ENCODE data around the gene CXADR.

CXADR gene

DNA sequence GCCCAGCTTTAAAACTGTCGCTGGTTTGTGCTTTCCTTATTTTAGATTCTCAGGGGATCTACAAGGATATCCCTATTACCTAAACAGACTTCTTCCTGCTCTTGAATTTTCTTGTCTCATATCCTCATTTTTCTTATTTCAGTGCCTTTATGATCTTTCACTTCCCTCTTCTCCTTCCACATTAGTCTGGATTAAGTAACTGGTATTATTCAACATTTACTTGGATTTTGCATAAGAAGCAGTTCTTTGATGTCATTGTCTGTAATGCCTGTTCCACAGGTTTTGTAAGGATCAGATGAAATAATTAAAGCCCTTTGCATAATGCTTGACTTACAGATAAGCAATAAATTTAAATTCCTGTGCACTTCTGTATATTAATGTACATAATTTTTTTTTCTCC lies 26.5 kb downstream of the CXADR start:
- H3K9me3 ChIP-seq (ENCODE audit: control insufficient read depth, insufficient read depth, low read length): no peaks in the 10 kb centered on the region
- no peaks in the 10 kb centered on the region; the same call in 1 of the 2 replicates for H3K36me3 ChIP-seq (ENCODE audit: control insufficient read depth, insufficient read depth, low read length)
- DNase-seq (ENCODE audit: low read depth, low spot score): no peak

DNA sequence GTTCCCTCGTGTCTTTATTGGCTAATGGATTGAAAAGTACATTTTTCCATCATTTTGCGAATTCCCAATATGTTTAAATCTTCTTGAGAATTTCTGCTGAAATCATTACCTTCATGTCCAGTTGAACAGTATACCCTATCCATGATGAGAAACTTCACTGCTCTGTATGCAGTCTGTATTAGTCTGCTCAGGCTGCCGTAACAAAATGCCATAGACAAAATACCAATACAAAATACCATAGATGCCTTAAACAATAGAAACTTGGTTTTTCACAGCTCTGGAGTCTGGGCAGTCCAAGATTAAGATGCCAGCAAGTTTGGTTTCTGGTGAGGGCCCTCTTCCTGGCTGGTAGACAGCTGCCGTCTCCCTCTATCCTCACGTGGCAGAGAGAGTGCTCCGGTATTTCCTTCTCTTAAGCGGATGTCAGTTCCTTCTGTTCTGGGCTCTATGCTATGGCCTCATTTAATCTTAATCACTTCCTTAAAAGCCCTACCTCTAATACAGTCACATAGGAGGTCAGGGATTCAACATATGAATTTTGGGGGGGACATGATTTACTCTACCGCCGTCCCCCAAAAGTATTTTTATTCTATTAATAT lies 27.0 kb downstream of the CXADR start:
- no peaks in the 10 kb centered on the region for H3K9me3 ChIP-seq (ENCODE audit: control insufficient read depth, insufficient read depth, low read length)
- H3K4me3 ChIP-seq (ENCODE audit: low read length): no peak overlapping the region
- H3K27ac ChIP-seq (ENCODE audit: low read length): no peak overlapping the region
- WGBS (ENCODE audit: insufficient coverage, insufficient read length): no CpG with 5 or more reads among the region's 9 CpGs
- DNase-seq (ENCODE audit: low read depth, low spot score): no peak
- H3K4me1 ChIP-seq (ENCODE audit: control insufficient read depth, insufficient read depth, low read length): peaks cover 2% of the 10 kb centered on the region; the same call in 1 of the 2 replicates
- H3K27me3 ChIP-seq (ENCODE audit: control insufficient read depth, insufficient read depth, low read length): no peaks in the 10 kb centered on the region
- no peaks in the 10 kb centered on the region; the same call in 1 of the 2 replicates for H3K36me3 ChIP-seq (ENCODE audit: control insufficient read depth, insufficient read depth, low read length)

More for the DNA sequence above, 26.5 kb downstream of the CXADR start:
- no peaks in the 10 kb centered on the region for H3K27me3 ChIP-seq (ENCODE audit: control insufficient read depth, insufficient read depth, low read length)
- no peak overlapping the region for H3K4me3 ChIP-seq (ENCODE audit: low read length)
- no peak overlapping the region for H3K27ac ChIP-seq (ENCODE audit: low read length)
- WGBS (ENCODE audit: insufficient coverage, insufficient read length): no CpG with 5 or more reads among the region's 1 CpG
- H3K4me1 ChIP-seq (ENCODE audit: control insufficient read depth, insufficient read depth, low read length): peaks cover under 1% of the 10 kb centered on the region; the same call in 1 of the 2 replicates

DNA sequence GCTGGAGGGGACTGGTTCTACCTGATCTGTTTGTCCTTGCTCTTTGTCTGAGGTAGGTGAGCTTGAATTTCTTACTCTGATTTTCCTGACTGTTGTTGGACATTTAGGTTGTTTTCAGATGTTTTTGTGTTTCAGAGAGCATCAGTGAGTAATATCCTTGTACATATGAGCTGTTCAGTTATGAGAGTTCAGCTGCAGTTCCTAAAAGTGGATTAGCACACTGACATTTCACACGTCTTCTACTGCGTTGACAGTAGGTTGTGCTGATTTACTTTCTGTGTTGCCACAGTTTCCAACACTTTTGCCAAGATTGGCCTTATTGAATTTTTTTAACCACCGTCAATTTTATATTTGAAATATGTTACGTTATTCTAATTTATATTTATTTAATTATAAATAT lies 27.7 kb downstream of the CXADR start:
- Histone ChIP-seq H3K4me3 (ENCODE audit: low read length) (no peak overlapping the region), H3K36me3 (ENCODE audit: control insufficient read depth, insufficient read depth, low read length) (no peaks in the 10 kb centered on the region; the same call in 1 of the 2 replicates), H3K27me3 (ENCODE audit: control insufficient read depth, insufficient read depth, low read length) (no peaks in the 10 kb centered on the region), H3K4me1 (ENCODE audit: control insufficient read depth, insufficient read depth, low read length) (peaks cover 2% of the 10 kb centered on the region; the same call in 1 of the 2 replicates), H3K27ac (ENCODE audit: low read length) (no peak overlapping the region), H3K9me3 (ENCODE audit: control insufficient read depth, insufficient read depth, low read length) (no peaks in the 10 kb centered on the region)
- DNase-seq (ENCODE audit: low read depth, low spot score): no peak
- no CpG with 5 or more reads among the region's 4 CpGs for WGBS (ENCODE audit: insufficient coverage, insufficient read length)

DNA sequence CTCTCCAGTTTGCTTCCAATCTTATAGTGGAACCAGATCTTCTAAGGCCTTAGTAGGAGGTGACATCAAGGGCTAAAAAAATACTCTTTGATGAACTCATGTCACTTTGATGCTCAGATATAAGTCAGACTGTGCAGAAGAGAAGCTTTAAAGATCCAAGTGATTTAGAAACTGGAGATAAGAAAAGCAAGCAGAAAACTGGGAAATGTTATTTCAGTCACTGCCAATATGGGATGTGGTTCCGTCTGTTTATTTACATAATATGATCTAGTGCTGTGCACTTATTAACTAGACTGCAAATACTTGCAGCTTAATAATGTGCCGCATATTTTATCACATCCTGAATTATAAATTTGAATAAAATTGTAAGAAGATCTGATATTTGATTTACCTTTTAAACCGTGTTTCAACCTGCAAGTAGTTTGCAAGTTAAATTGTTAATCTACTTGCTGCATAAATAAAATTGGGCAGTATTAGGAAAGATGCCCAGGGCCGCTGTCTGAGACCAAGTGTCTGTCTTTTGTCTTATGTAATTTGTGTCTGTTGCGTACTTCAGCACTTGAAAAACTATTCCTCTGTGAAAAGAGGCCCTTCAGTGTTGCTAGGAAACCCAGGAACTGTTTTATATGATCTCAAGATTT lies 29.6 kb downstream of the CXADR start:
- Histone ChIP-seq H3K27ac (ENCODE audit: low read length) (no peak overlapping the region), H3K27me3 (ENCODE audit: control insufficient read depth, insufficient read depth, low read length) (no peaks in the 10 kb centered on the region), H3K4me3 (ENCODE audit: low read length) (no peak overlapping the region), H3K4me1 (ENCODE audit: control insufficient read depth, insufficient read depth, low read length) (peaks cover 2% of the 10 kb centered on the region; the same call in 1 of the 2 replicates), H3K9me3 (ENCODE audit: control insufficient read depth, insufficient read depth, low read length) (no peaks in the 10 kb centered on the region), H3K36me3 (ENCODE audit: control insufficient read depth, insufficient read depth, low read length) (peaks cover 7% of the 10 kb centered on the region; the same call in 1 of the 2 replicates)
- no peak for DNase-seq (ENCODE audit: low read depth, low spot score)
- no CpG with 5 or more reads among the region's 5 CpGs for WGBS (ENCODE audit: insufficient coverage, insufficient read length)

DNA sequence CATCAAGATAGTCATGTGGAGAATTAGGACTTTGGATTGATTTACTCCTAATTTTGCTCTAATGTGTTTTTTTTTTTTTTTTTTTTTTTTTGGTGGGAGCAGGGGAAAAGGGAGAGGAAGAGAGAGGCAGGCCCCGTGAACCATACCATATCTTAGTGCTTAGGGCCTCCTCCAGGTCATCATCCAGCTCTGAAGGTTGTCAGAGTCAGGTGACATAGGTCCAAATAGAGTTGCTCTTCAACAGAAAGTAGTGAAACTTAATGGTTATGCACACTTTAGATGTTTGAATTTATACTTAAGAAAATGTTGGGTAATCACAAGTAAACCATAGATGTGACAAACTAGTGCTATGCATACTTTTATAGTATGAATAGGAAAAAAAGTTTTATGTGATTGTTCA lies 32.2 kb downstream of the CXADR start:
- Histone ChIP-seq H3K4me1 (ENCODE audit: control insufficient read depth, insufficient read depth, low read length) (peaks cover 2% of the 10 kb centered on the region; the same call in 1 of the 2 replicates), H3K27me3 (ENCODE audit: control insufficient read depth, insufficient read depth, low read length) (no peaks in the 10 kb centered on the region), H3K4me3 (ENCODE audit: low read length) (no peak overlapping the region), H3K9me3 (ENCODE audit: control insufficient read depth, insufficient read depth, low read length) (no peaks in the 10 kb centered on the region), H3K27ac (ENCODE audit: low read length) (no peak overlapping the region), H3K36me3 (ENCODE audit: control insufficient read depth, insufficient read depth, low read length) (peaks cover 15% of the 10 kb centered on the region; the same call in 1 of the 2 replicates)
- no CpG with 5 or more reads among the region's 1 CpG for WGBS (ENCODE audit: insufficient coverage, insufficient read length)
- no peak for DNase-seq (ENCODE audit: low read depth, low spot score)

DNA sequence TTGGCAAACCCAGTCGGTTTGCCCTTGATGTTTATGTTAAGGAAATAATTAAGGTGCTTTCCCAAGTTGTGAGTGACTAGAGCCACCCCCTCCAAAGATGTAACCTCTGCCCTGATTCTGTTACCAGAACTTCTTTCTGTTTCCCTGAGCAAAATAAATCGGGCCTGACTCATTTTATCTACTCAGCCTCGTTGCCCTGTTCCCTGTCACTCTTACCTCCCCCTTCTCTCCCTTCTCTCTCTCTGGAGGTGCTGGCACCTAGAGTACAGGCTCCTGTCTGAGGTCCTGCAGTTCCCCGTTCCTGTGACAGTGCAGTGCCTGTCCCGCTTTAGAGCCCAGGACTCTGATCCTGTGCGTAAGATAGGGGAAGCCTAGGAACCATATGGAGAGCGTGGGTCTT lies 35.4 kb downstream of the CXADR start:
- Histone ChIP-seq H3K4me3 (ENCODE audit: low read length) (no peak overlapping the region), H3K9me3 (ENCODE audit: control insufficient read depth, insufficient read depth, low read length) (no peaks in the 10 kb centered on the region), H3K36me3 (ENCODE audit: control insufficient read depth, insufficient read depth, low read length) (peaks cover 15% of the 10 kb centered on the region; the same call in 1 of the 2 replicates), H3K4me1 (ENCODE audit: control insufficient read depth, insufficient read depth, low read length) (peaks cover 2% of the 10 kb centered on the region; the same call in 1 of the 2 replicates), H3K27me3 (ENCODE audit: control insufficient read depth, insufficient read depth, low read length) (no peaks in the 10 kb centered on the region), H3K27ac (ENCODE audit: low read length) (no peak overlapping the region)
- no CpG with 5 or more reads among the region's 7 CpGs for WGBS (ENCODE audit: insufficient coverage, insufficient read length)
- DNase-seq (ENCODE audit: low read depth, low spot score): no peak

DNA sequence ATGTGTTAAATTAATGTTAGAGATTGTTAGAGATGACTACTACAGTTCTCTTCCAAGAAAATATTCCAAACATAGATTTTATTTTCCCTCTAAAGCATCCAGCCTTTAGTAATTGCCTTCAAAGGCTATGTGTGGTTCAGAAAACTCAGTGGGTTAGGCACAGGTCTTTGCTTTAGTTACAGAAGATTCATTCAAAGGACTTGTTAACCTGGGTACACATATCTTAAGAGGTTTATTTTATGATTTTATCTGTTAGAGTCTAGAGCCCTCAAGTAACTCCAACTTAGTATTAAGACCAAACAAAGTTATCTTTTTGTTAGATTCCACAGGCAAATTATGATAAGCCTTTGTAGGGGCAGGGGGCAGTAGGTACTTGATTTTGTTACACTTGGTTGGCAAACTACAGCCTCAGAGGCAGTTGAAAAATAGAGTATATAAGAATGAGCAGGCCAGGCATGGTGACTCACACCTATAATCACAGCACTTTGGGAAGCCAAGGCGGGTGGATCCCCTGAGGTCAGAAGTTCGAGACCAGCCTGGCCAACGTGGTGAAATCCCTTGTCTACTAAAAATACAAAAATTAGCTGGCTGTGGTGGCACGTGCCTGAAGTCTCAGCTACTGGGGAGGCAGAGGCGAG lies 37.9 kb downstream of the CXADR start:
- DNase-seq (ENCODE audit: low read depth, low spot score): no peak
- H3K4me1 ChIP-seq (ENCODE audit: control insufficient read depth, insufficient read depth, low read length): no peaks in the 10 kb centered on the region
- WGBS (ENCODE audit: insufficient coverage, insufficient read length): no CpG with 5 or more reads among the region's 5 CpGs
- no peaks in the 10 kb centered on the region for H3K27me3 ChIP-seq (ENCODE audit: control insufficient read depth, insufficient read depth, low read length)
- no peak overlapping the region for H3K4me3 ChIP-seq (ENCODE audit: low read length)
- no peaks in the 10 kb centered on the region for H3K9me3 ChIP-seq (ENCODE audit: control insufficient read depth, insufficient read depth, low read length)
- peaks cover 15% of the 10 kb centered on the region; the same call in 1 of the 2 replicates for H3K36me3 ChIP-seq (ENCODE audit: control insufficient read depth, insufficient read depth, low read length)
- no peak overlapping the region for H3K27ac ChIP-seq (ENCODE audit: low read length)

DNA sequence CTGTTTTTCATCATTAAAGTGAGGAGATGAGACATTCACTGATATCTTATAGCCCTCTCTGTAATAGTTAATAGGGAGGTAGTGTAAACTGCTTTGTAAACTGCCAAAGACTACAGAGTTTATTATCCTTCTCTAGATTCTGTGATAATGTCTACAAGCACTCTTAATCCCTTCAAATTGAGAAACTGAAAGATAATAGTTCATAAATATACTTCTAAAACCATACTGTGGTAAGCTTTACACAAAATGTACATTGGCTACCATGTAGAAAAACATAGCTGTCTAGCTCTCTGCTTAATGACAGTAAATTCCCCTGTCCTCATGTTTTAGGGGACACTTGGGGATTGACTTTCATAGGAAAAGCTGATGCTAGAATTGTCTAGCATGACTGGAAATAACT lies 39.6 kb downstream of the CXADR start:
- Histone ChIP-seq H3K27me3 (ENCODE audit: control insufficient read depth, insufficient read depth, low read length) (no peaks in the 10 kb centered on the region), H3K4me1 (ENCODE audit: control insufficient read depth, insufficient read depth, low read length) (no peaks in the 10 kb centered on the region), H3K4me3 (ENCODE audit: low read length) (no peak overlapping the region), H3K36me3 (ENCODE audit: control insufficient read depth, insufficient read depth, low read length) (peaks cover 10% of the 10 kb centered on the region; the same call in 1 of the 2 replicates), H3K9me3 (ENCODE audit: control insufficient read depth, insufficient read depth, low read length) (no peaks in the 10 kb centered on the region), H3K27ac (ENCODE audit: low read length) (no peak overlapping the region)
- DNase-seq (ENCODE audit: low read depth, low spot score): no peak

DNA sequence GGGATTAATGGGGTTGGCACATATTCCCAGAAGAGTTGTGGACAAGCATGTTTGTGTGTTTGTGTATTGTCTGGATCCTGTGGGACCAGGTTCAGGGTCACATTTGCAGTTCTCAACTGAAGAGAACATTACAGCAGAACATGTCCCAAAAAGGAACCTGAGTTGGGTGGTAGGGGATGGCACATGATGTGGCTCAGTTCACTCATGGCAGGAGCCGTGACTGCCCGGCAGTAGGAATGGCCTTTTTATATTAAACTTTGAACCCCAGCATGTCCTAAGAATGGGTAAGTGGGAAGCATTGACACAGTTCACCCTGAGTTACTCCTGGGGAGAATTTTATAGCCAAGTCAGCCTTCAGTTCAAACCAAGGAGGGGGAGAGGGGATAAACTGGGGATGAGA lies 41.3 kb downstream of the CXADR start:
- no peaks in the 10 kb centered on the region for H3K27me3 ChIP-seq (ENCODE audit: control insufficient read depth, insufficient read depth, low read length)
- no peak for DNase-seq (ENCODE audit: low read depth, low spot score)
- H3K9me3 ChIP-seq (ENCODE audit: control insufficient read depth, insufficient read depth, low read length): no peaks in the 10 kb centered on the region
- no peaks in the 10 kb centered on the region for H3K4me1 ChIP-seq (ENCODE audit: control insufficient read depth, insufficient read depth, low read length)
- peaks cover 6% of the 10 kb centered on the region; the same call in 1 of the 2 replicates for H3K36me3 ChIP-seq (ENCODE audit: control insufficient read depth, insufficient read depth, low read length)
- no peak overlapping the region for H3K4me3 ChIP-seq (ENCODE audit: low read length)
- no peak overlapping the region for H3K27ac ChIP-seq (ENCODE audit: low read length)
- no CpG with 5 or more reads among the region's 2 CpGs for whole genome bisulfite sequencing (ENCODE audit: insufficient coverage, insufficient read length)

DNA sequence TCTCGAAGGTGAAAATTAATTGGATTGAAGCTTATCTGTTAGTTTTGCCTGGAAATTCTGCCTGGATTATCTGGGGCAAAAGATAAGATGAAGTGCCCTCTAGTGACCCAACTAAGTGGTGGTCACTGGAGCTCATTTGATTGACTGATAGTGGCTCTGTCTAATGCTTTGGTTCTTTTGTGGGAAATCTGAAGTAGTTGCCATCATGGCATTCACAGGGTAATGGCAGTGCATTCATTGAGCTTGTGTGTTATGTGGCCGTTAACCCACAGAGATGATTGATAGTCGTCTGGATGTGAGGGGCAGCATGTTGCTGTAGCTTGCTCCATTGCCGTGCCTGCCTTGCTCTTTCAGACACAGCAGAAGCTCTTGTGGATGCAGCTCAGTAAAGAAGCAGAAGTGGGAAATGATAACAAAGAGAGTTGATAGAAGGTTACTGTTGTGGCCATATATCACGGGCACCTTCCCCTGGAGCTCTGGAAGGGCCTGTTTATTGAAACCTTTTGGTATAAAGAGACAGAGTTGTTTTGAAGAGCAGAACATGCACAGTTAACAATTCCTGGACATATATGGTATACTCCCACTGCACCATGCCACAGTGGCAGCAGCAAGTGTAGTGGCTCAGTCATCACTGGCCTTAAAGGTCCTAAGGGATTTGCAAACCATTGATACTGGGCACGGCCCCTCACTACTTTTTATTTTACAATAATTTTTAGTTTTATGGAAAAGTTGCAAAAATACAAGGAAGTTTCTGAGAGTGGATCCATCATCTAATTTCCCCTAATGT lies 42.0 kb downstream of the CXADR start:
- no peak for DNase-seq (ENCODE audit: low read depth, low spot score)
- Histone ChIP-seq H3K27me3 (ENCODE audit: control insufficient read depth, insufficient read depth, low read length) (no peaks in the 10 kb centered on the region), H3K4me3 (ENCODE audit: low read length) (no peak overlapping the region), H3K27ac (ENCODE audit: low read length) (no peak overlapping the region), H3K9me3 (ENCODE audit: control insufficient read depth, insufficient read depth, low read length) (no peaks in the 10 kb centered on the region), H3K4me1 (ENCODE audit: control insufficient read depth, insufficient read depth, low read length) (no peaks in the 10 kb centered on the region), H3K36me3 (ENCODE audit: control insufficient read depth, insufficient read depth, low read length) (peaks cover 3% of the 10 kb centered on the region; the same call in 1 of the 2 replicates)
- WGBS (ENCODE audit: insufficient coverage, insufficient read length): no CpG with 5 or more reads among the region's 6 CpGs

Measured in iPS DF 6.9 (cell line).